Measurements from ENCODE around the gene SPACA6. TPM values are rescaled to one million over a fixed set of nuclear protein-coding genes. Genes with fewer than 3 reads are reported as not detected.
"Not testable (repeated sequence)": the region's sequence is repeated elsewhere in the genome, so short reads cannot be mapped to it uniquely, and the experiment has no call there.

SPACA6 gene, protein sequence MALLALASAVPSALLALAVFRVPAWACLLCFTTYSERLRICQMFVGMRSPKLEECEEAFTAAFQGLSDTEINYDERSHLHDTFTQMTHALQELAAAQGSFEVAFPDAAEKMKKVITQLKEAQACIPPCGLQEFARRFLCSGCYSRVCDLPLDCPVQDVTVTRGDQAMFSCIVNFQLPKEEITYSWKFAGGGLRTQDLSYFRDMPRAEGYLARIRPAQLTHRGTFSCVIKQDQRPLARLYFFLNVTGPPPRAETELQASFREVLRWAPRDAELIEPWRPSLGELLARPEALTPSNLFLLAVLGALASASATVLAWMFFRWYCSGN
- polyA plus RNA-seq (2011; rRNA removed) (3.5 and 5.6 TPM in 2 replicates), polyA minus RNA-seq (2011; rRNA and poly(A)+ RNA removed) (2.9 and 5.8 TPM in 2 replicates)

DNA sequence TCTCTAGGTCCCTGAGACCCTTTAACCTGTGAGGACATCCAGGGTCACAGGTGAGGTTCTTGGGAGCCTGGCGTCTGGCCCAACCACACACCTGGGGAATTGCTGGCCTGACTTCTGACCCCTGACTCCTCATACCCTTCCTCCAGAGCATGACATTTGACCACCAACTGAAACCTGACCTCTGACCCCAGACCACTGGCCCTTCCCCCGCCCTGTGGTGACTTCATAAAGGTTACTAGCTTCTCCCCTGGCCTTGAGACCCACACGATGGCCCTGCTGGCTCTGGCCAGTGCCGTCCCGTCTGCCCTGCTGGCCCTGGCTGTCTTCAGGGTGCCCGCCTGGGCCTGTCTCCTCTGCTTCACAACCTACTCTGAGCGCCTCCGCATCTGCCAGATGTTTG, at the start of gene SPACA6:
TSS of gene SPACA6 (plus strand) at position 71 of the 400 bp plus-strand sequence. CDS start at position 268, 197 bp downstream.
- no peak within 1 kb of the TSS for H3K27ac ChIP-seq (ENCODE audit: low read depth, low read length)
- CTCF ChIA-PET, result no interaction called here

DNA sequence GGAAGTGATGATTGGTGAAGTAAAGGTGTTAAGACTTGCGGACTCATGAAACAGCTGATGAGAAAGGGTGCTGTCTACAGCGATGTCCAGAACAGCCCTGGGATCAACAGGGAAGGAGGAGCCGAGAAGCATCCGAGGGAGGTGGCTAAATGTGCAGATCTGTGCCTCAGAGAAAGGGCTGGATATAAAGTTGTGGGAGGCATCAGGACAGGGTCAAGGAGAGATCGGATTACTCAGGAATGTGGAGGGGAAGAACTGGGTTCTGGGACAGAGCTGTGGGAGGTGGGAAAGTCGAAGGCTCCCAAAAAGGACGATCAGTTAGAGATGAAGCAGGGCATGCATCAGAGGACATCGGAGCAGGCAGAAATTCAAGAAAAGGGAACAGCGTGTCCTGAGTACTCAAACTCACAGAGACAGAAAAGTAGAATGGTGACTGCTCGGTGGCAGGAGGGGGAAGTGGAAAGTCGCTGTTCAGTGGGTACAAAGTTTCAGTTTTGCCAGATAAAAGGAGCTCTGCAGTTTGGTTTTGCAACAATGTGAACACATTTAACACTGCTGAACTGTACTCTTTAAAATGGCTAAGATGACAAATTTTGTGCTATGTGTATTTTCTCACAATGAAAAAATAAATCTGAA, 48.4 kb upstream of the SPACA6 start:
- Histone ChIP-seq H3K9me3 (ENCODE audit: control insufficient read depth, insufficient read depth, low read length) (no peaks in the 10 kb centered on the region), H3K27me3 (ENCODE audit: control insufficient read depth, insufficient read depth, low read length) (no peaks in the 10 kb centered on the region), H3K4me3 (ENCODE audit: low read depth, low read length) (no peak overlapping the region), H3K27ac (ENCODE audit: low read depth, low read length) (no peak overlapping the region)
- DNase-seq (ENCODE audit: low read depth, low spot score), result no peak
- POLR2A ChIA-PET, result no interaction called here
- CTCF ChIA-PET, result interaction anchor here (0.6 to 1.7 kb wide), 3 partner anchors 12 to 132 kb away, joined by 3 to 12 read pairs (median 4); no protein-coding TSS in a partner anchor
- TF ChIP-seq, protein P1, sequence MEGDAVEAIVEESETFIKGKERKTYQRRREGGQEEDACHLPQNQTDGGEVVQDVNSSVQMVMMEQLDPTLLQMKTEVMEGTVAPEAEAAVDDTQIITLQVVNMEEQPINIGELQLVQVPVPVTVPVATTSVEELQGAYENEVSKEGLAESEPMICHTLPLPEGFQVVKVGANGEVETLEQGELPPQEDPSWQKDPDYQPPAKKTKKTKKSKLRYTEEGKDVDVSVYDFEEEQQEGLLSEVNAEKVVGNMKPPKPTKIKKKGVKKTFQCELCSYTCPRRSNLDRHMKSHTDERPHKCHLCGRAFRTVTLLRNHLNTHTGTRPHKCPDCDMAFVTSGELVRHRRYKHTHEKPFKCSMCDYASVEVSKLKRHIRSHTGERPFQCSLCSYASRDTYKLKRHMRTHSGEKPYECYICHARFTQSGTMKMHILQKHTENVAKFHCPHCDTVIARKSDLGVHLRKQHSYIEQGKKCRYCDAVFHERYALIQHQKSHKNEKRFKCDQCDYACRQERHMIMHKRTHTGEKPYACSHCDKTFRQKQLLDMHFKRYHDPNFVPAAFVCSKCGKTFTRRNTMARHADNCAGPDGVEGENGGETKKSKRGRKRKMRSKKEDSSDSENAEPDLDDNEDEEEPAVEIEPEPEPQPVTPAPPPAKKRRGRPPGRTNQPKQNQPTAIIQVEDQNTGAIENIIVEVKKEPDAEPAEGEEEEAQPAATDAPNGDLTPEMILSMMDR (IDR thresholded peaks at IDR 0.05; ENCODE audit: low read depth, low read length), result no peak

More for the DNA sequence above, at the start of gene SPACA6:
- POLR2A ChIA-PET, result interaction anchor here (0.5 kb wide), 1 partner anchor 16 kb away, joined by 7 read pairs; no protein-coding TSS in a partner anchor
- Histone ChIP-seq H3K27me3 (ENCODE audit: control insufficient read depth, insufficient read depth, low read length) (no peaks in the 10 kb centered on the region), H3K9me3 (ENCODE audit: control insufficient read depth, insufficient read depth, low read length) (no peaks in the 10 kb centered on the region), H3K4me3 (ENCODE audit: low read depth, low read length) (peak within 1 kb of the TSS; percentile 96)
- DNase-seq (ENCODE audit: low read depth, low spot score), result no peak
- TF ChIP-seq, protein P1 (IDR thresholded peaks at IDR 0.05; ENCODE audit: low read depth, low read length), result no peak

DNA sequence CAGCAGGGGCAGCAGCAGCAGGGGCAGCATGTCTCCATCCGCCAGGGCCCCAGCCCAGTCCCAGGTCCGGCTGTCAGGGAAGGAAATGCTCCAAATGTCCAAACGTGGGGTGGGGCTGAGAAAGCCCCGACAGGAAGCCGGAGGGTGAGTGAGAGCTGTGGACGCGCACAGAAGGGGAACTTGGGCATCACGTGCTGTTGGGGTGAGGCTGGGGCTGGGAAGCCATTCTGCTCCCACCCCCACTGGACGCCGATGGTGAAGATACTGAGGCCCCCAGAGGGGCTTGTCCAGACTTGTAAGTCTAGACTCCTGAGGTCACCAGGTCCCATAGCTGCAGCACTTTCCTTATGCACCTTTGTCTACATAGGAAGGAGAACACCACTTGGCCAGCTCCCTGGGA, 46.4 kb upstream of the SPACA6 start, which contains the start of gene SIGLEC14:
TSS of gene SIGLEC14 (minus strand) at position 96 of the 400 bp plus-strand sequence. CDS start at position 30, 66 bp downstream.
- H3K9me3 ChIP-seq (ENCODE audit: control insufficient read depth, insufficient read depth, low read length); H3K4me3 ChIP-seq (ENCODE audit: low read depth, low read length); CTCF ChIA-PET; H3K27me3 ChIP-seq (ENCODE audit: control insufficient read depth, insufficient read depth, low read length); H3K27ac ChIP-seq (ENCODE audit: low read depth, low read length); POLR2A ChIA-PET; DNase-seq (ENCODE audit: low read depth, low spot score): not testable (repeated sequence)

DNA sequence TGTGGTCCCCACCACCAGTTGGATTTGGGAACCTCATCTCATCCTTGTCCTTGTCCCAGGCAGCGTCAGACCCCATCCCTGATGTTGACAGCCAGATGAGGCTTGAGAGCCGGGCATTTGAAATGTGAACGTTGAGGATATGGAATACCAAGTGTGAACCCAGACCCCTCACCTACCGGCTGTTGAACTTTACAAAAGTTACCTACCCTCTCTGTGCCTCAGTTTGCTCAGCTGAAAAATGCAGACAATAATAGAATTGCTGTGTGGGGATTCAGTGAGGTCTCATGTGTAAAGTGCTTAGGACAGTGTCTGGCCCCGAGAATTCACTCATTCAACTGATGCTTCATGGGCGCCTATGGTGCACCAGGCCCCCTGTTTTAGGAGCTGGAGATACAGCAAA, 45.8 kb upstream of the SPACA6 start:
- no peak for DNase-seq (ENCODE audit: low read depth, low spot score)
- CTCF ChIA-PET, result interaction anchor here (0.7 kb wide), 2 partner anchors 10 to 33 kb away, joined by 3 to 5 read pairs; no protein-coding TSS in a partner anchor

DNA sequence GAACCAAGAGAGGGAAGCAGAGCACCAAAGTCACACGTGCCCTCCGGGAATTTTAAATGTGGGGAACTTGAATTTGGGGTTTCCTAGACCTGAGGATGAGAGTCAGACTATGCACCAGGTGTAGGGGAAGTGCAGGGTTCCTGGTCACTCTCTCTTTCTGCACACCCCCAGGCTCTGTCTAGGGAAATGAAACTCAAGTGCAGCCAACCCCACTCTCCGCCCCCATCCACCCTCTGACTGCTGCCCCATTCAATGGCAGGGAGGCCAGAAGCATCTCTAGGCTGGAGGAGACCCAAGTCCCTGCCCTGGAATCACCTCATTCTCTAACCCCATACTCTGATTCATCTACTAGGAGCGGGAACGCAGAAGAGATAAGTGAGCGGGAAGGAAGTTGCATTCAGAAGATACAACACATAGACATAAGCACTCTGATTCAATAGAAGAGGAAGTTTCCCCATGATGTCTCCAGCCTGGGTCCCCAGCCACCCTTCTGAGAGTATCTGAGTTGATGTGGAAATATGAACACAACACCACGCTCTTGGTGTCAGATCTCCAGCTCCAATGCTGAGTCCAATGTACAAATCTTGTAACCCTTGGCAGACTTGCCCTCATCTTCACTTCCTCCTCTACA, 41.8 kb upstream of the SPACA6 start:
- Histone ChIP-seq H3K9me3 (ENCODE audit: control insufficient read depth, insufficient read depth, low read length) (no peaks in the 10 kb centered on the region), H3K27ac (ENCODE audit: low read depth, low read length) (no peak overlapping the region), H3K27me3 (ENCODE audit: control insufficient read depth, insufficient read depth, low read length) (no peaks in the 10 kb centered on the region), H3K4me3 (ENCODE audit: low read depth, low read length) (no peak overlapping the region)
- ChIA-PET POLR2A (no interaction called here), CTCF (interaction anchor here (0.9 to 2.9 kb wide), 4 partner anchors 10 to 44 kb away, joined by 3 to 12 read pairs (median 6); no protein-coding TSS in a partner anchor)
- no peak for DNase-seq (ENCODE audit: low read depth, low spot score)
- TF ChIP-seq, protein P1 (IDR thresholded peaks at IDR 0.05; ENCODE audit: low read depth, low read length), result no peak

More for the DNA sequence above, 45.8 kb upstream of the SPACA6 start:
- Histone ChIP-seq H3K9me3 (ENCODE audit: control insufficient read depth, insufficient read depth, low read length) (no peaks in the 10 kb centered on the region), H3K4me3 (ENCODE audit: low read depth, low read length) (no peak overlapping the region), H3K27me3 (ENCODE audit: control insufficient read depth, insufficient read depth, low read length) (no peaks in the 10 kb centered on the region), H3K27ac (ENCODE audit: low read depth, low read length) (no peak overlapping the region)
- TF ChIP-seq, protein P1 (IDR thresholded peaks at IDR 0.05; ENCODE audit: low read depth, low read length), result no peak
- POLR2A ChIA-PET, result no interaction called here

Measured in AG04450 (cell line).